ENCODE measurements around the gene EPHB2.

EPHB2 gene

GRCh38 chr1:22953057-22953739 lies 242.6 kb downstream of the EPHB2 start:
- no peak for DNase-seq (ENCODE audit: low read depth)

GRCh38 chr1:22953740-22954141 lies 243.1 kb downstream of the EPHB2 start:
- no peak for DNase-seq (ENCODE audit: low read depth)

- DNase-seq (ENCODE audit: low read depth) = no peak
These were observed 244.5 kb downstream of the EPHB2 start for GRCh38 chr1:22955146-22955545.

- DNase-seq (ENCODE audit: low read depth) = no peak
These were observed 246.4 kb downstream of the EPHB2 start for GRCh38 chr1:22957066-22957465.

- DNase-seq (ENCODE audit: low read depth) = no peak
These were observed 247.9 kb downstream of the EPHB2 start for GRCh38 chr1:22958556-22958955.

GRCh38 chr1:22959545-22960360 lies 249.1 kb downstream of the EPHB2 start:
- no peak for DNase-seq (ENCODE audit: low read depth)

- no peak for DNase-seq (ENCODE audit: low read depth)
These were observed 251.9 kb downstream of the EPHB2 start for GRCh38 chr1:22962558-22962957.

GRCh38 chr1:22963044-22963677 lies 252.5 kb downstream of the EPHB2 start:
- no peak for DNase-seq (ENCODE audit: low read depth)

- DNase-seq (ENCODE audit: low read depth) = no peak
These were observed 255.7 kb downstream of the EPHB2 start for GRCh38 chr1:22966309-22966708.

- no peak for DNase-seq (ENCODE audit: low read depth)
These were observed 257.2 kb downstream of the EPHB2 start for GRCh38 chr1:22967833-22968232.

GRCh38 chr1:22969304-22969709 lies 258.7 kb downstream of the EPHB2 start:
- peak; percentile 90 for DNase-seq (ENCODE audit: low read depth)

GRCh38 chr1:22970096-22970495 lies 259.5 kb downstream of the EPHB2 start:
- DNase-seq (ENCODE audit: low read depth) = no peak
